ENCODE measurements around the gene ARHGAP42. TPM values are rescaled to one million over a fixed set of nuclear protein-coding genes. Genes with fewer than 3 reads are reported as not detected.

The ARHGAP42 gene
- total and polyA plus RNA-seq, 2 of the 4 experiments (the other 2 are of a cell fraction), result 2.9 to 7.3 TPM

DNA sequence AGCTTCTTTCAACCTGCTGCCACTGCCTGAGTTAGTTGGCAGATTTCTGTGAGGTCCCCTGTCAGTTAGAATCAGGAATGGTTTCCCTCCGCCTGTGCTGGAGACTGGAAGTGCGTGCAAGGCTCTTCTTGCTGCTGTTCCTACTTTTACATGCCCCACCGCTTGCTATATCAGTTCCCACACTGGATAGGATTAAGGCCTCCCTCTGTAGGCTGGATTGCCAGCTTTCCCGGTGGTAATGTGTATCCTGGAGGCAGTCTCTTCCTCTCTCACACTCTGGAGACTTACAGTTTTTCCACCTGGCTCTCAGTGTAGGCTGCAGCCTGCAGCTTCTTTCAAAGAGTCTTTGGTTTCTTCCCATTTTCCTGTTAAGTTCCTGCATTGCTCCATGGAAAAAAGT, 66.5 kb downstream of the ARHGAP42 start:
- Histone ChIP-seq H3K14ac (replicated peaks; ENCODE audit: low read depth, low read length) (no peak overlapping the region), H4K91ac (ENCODE audit: insufficient read depth, low read depth, low read length) (no peak overlapping the region), H2AK9ac (replicated peaks; ENCODE audit: low read depth, low read length, poor library complexity) (no peak overlapping the region), H3K4ac (ENCODE audit: low read depth, low read length) (no peak overlapping the region), H3K18ac (ENCODE audit: low read depth, low read length) (no peak overlapping the region), H3K4me3 (ENCODE audit: insufficient read depth, low read depth, low read length) (no peak overlapping the region), H3K9ac (ENCODE audit: low read depth, low read length) (no peak overlapping the region), H3K9me3 (ENCODE audit: control insufficient read depth, insufficient read depth, low read length) (peaks cover 10% of the 10 kb centered on the region), H3K56ac (ENCODE audit: extremely low read depth, insufficient read depth, low read length) (no peak overlapping the region), H2BK120ac (ENCODE audit: low read depth, low read length) (no peak overlapping the region), H2BK20ac (ENCODE audit: low read depth, low read length) (no peak overlapping the region), H2BK5ac (ENCODE audit: low read depth, low read length, poor library complexity, severe bottlenecking) (no peak overlapping the region), H3K9me1 (ENCODE audit: insufficient read depth, low read length) (no peaks in the 10 kb centered on the region), H3K4me2 (ENCODE audit: low read depth, low read length) (no peak overlapping the region), H4K20me1 (ENCODE audit: insufficient read depth, low read length) (no peaks in the 10 kb centered on the region), H3K36me3 (ENCODE audit: control insufficient read depth, insufficient read depth, low read length) (0 out of 2 replicates have a peak, but pooled peaks cover 2% of the 10 kb centered on the region), H4K5ac (ENCODE audit: low read depth, low read length) (no peak overlapping the region), H3K27me3 (ENCODE audit: control insufficient read depth, insufficient read depth, low read length) (no peaks in the 10 kb centered on the region), H2BK15ac (ENCODE audit: low read depth, low read length) (no peak overlapping the region), H3K79me1 (ENCODE audit: low read depth in 1 of 2, low read length in 2 of 2) (peaks cover 0 to 16% of the 10 kb centered on the region in 2 experiments; a peak in 3 of 4 replicates), H4K8ac (ENCODE audit: low read depth in 2 of 2, low read length in 2 of 2) (no peak overlapping the region), H3K4me1 (ENCODE audit: control insufficient read depth, insufficient read depth, low read length) (no peaks in the 10 kb centered on the region), H2AK5ac (ENCODE audit: low read depth, low read length) (no peak overlapping the region), H2AFZ (replicated peaks; ENCODE audit: low read length, poor library complexity) (no peak overlapping the region), H3K23ac (ENCODE audit: low read depth, low read length) (no peak overlapping the region), H3K27ac (ENCODE audit: insufficient read depth, low read length) (no peak overlapping the region)
- intact Hi-C loops (cut with micrococcal nuclease), result no loop called here
- CTCF ChIA-PET, result no interaction called here
- POLR2A ChIA-PET (ENCODE audit: unreplicated experiment), result no interaction called here
- dilution Hi-C loops (cut with HindIII; ENCODE audit: low sequenced_read_pairs, unreplicated experiment), result no loop called here
- in situ Hi-C loops (cut with MboI; ENCODE audit: low sequenced_read_pairs), result no loop called here
- no peak for TF ChIP-seq RCOR1 (IDR thresholded peaks at IDR 0.05; ENCODE audit: insufficient replicate concordance, low read length)
- no peak for TF ChIP-seq RFX5 (IDR thresholded peaks at IDR 0.05; ENCODE audit: low read depth, low read length)
- TF ChIP-seq POLR2A (IDR thresholded peaks at IDR 0.05; ENCODE audit: low read depth, low read length), result no peak
- TF ChIP-seq SMC3 (IDR thresholded peaks at IDR 0.05; ENCODE audit: low read depth, low read length), result no peak
- TF ChIP-seq CEBPB (IDR thresholded peaks at IDR 0.05; ENCODE audit: low read depth, low read length), result no peak
- TF ChIP-seq MAZ (IDR thresholded peaks at IDR 0.05; ENCODE audit: borderline replicate concordance, low read depth, low read length), result no peak
- TF ChIP-seq BHLHE40 (IDR thresholded peaks at IDR 0.05; ENCODE audit: low read depth, low read length), result no peak
- TF ChIP-seq MXI1 (IDR thresholded peaks at IDR 0.05; ENCODE audit: borderline replicate concordance, low read depth, low read length), result no peak
- no peak for TF ChIP-seq MAFK (IDR thresholded peaks at IDR 0.05; ENCODE audit: low read depth, low read length)
- BruUV-seq (replicated peaks), result no TSS peak
- DNase-seq, result no peak
- no CpG with 5 or more reads among the region's 4 CpGs for WGBS, 2 experiments (ENCODE audit: extremely low coverage in 2 of 2, insufficient read length in 1 of 2)
- no peak for ATAC-seq (ENCODE audit: low read depth)

Measured in IMR-90 (cell line).